Measurements from ENCODE around the gene SRP72.
"Not testable (repeated sequence)": the region's sequence is repeated elsewhere in the genome, so short reads cannot be mapped to it uniquely, and the experiment has no call there.

The SRP72 gene, protein sequence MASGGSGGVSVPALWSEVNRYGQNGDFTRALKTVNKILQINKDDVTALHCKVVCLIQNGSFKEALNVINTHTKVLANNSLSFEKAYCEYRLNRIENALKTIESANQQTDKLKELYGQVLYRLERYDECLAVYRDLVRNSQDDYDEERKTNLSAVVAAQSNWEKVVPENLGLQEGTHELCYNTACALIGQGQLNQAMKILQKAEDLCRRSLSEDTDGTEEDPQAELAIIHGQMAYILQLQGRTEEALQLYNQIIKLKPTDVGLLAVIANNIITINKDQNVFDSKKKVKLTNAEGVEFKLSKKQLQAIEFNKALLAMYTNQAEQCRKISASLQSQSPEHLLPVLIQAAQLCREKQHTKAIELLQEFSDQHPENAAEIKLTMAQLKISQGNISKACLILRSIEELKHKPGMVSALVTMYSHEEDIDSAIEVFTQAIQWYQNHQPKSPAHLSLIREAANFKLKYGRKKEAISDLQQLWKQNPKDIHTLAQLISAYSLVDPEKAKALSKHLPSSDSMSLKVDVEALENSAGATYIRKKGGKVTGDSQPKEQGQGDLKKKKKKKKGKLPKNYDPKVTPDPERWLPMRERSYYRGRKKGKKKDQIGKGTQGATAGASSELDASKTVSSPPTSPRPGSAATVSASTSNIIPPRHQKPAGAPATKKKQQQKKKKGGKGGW

DNA sequence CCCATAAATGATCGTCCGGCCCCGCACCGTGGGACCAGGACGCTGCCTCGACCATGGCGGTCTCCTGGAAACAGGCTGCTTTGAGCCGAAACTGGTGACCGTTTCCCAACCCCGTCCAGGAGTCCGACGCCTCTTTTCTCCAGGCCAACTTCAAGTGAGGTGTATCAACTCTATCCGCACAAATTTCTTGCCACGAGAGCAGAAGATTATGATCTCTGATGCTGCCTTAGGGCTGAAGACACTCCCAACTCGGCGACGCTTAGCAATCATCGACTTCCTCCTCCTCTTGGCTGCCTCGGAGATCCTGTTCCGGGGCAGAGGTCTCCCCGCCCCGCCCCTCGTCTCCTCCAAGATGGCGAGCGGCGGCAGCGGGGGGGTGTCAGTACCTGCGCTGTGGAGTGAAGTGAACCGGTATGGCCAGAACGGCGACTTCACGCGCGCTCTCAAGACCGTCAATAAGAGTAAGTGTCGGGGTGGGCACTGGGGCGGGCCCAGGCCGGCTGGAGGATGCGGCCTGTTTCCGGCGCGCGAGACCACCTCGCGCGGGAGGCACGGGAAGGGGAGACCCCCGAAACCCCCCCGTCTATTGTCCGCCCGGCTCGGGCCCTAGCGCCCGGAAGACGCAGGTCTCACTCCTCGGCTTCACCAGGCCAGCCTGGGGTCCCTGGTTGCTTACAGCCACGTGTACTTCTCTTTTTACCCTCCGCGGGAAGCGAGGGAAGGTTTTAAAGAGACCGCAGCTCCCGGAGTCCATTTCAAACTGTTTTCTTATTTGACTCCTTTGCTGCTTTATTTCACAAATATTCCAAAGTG is at the start of gene SRP72:
Gene SRP72, plus strand, starts transcription at position 334 of the 813 bp plus-strand sequence. Its CDS starts 19 bp downstream, at position 353.
- no peak for FAIRE-seq

DNA sequence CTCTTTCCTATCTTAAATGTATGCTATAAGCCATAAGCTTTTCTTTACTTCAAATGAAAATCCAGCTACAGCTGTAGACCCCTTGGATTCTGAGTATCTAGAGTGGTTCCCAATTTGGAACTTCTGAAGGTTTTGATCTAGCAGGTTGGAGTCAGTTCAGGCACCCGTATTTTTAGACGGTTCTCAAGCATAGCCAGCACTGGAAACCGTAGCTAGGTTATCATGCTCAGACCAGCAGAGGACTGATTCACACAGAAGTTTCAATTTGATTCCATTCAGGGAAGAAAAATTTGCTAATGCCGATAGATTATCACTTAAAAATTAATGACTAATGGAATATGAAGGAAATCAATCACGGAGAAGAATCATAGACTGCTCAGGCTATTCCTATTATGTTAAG is 43.2 kb upstream of the SRP72 start:
- FAIRE-seq, result no peak

DNA sequence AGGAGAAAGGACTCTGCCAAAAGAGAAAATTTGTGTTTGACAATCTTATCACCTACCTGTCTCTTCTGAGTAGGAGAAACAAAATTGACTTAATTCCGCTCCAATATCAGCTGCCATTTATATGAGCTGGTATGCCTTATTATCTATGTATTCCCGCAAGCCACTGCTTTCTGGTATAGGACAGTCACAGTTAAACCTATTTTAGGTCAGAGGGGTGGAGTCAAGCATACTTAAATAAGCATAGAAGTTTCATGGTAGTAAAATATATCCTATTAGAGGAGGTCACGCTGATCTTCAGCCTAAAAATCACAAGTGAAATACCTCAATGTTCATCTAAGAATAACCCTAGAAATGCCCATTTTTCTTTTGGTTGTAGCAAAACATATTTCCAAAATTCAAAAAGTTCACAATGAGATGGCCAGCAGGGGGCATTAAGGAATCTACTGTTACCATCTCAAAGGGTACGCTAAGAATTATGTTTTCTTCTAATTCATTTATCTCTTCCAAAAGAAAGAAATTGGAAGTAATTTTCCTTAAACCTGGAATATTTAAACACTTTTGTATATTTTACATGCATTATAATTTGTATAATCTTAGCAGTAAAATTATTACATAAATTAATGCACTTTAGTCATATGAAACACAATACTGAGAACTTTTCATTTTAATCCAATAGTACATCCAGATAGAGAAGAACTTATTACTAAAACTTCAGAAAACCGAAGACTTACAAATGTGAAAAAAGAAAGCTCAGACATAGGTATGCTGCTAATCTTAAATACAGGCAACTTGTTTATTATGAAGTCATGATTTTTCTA is 42.5 kb upstream of the SRP72 start:
- peak; percentile 49 for FAIRE-seq

DNA sequence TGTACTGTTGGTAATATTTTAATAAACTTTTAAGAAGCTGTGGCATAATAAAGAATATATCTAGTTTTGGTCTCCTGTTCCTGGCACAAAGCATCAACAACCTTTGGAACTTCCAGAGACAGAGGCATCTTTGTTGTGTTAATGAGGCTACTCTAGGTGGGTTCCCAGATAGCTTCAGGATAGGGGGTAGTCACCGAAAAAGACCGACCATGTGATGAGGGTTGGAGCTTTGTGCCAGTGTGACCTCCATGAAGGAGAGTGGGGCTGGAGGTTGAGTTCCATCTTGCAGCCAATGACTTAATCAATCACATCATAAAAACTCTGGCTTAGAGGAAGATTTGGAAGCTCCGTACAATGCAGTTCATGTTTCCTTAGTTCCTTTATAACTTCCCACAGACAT is 41.9 kb upstream of the SRP72 start:
- FAIRE-seq, result no peak

DNA sequence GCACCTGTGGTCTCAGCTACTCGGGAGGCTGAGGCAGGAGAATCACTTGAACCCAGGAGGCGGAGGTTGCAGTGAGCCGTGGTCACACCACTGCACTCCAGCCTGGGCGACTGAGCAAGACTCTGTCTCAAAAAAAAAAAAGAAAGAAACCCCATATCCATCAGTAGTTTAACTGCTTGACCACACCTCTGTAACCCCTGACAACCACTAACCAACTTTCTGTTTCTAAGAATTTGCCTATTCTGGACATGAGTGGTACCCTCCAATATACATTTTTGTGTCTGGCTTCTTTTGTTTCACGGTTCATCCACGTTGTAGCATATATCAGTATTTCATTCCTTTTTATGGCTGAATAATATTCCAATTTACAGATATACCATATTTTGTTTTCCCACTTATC is 41.1 kb upstream of the SRP72 start:
- no peak for FAIRE-seq

DNA sequence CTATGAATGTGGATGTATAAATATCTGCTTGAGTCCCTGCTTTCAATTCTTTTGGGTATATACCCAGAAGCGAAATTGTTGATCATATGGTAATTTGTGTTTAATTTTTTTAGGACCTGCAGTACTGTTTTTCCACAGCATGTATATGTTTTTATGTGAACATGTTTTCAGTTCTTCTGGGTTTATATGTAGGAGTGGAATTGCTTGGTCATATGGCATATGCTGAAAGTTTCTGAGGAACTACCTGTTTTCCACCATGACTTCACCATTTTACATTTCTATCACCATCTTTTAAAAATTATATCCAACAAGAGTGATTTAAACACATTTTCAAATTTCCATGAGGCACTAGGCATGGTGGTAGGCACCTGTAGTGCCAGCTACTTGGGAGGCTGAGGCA is 40.2 kb upstream of the SRP72 start:
- FAIRE-seq, result no peak

DNA sequence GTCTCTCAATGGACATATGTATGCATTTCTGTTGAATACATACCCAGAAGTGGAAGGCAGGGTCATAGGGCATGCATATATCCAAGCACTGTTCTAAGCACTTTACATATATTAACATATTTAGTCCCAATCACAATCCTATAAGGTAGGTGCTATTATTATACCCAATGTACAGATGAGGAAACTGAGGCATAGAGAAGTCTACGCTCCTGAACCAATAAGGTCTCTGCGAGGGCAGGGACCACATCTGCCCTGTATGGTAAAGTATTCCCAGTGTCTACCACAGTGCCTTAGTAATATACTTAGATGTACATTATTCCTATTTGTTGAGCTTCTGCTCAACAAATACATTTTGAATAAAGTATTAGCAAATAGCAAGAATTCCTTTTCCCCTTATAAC is 37.2 kb upstream of the SRP72 start:
- FAIRE-seq, result no peak

DNA sequence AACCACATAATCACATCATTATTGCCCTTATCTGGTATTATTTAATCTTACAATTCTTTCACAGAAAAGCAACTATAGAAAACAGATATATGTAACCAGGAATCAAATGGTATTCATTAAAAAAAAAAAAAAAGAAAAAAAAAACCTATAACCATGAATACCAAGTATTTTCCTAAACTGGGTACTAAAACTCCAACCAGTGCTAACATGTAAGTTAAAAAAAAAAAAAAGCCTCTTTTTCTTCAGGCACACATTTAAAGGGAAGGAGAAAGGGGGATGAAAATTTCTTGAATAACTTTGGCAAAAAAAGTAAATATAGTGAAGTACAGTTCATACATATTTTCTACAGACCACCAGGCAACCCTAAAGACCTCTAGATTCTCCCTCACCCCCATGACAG is 34.1 kb upstream of the SRP72 start:
- FAIRE-seq, result no peak

DNA sequence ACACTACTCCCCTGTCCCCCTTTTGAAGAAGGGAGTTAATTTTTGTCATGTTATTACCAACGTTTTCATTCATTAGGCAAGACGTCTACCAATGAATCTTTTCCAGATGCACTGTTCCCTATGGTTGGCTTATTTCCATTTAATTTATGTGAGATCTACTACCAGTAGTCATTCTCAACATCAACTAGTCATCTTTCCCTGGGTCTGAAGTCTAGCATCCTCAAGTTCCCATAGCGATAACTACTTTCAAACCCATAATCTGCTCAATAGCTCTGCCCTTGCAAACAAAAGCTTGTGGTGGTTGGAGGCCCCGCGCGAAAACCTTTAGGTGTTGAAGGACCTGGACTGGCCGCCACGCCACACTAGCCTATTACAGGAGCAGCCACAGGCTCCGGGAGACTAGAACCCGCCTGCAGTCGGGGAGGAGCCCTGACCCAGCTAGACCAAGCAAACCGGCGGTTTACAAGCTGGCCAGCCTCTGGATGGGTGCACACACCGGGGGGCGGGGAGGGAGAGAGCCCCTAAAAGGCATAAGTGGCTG is 32.7 kb upstream of the SRP72 start:
- no peak for FAIRE-seq

DNA sequence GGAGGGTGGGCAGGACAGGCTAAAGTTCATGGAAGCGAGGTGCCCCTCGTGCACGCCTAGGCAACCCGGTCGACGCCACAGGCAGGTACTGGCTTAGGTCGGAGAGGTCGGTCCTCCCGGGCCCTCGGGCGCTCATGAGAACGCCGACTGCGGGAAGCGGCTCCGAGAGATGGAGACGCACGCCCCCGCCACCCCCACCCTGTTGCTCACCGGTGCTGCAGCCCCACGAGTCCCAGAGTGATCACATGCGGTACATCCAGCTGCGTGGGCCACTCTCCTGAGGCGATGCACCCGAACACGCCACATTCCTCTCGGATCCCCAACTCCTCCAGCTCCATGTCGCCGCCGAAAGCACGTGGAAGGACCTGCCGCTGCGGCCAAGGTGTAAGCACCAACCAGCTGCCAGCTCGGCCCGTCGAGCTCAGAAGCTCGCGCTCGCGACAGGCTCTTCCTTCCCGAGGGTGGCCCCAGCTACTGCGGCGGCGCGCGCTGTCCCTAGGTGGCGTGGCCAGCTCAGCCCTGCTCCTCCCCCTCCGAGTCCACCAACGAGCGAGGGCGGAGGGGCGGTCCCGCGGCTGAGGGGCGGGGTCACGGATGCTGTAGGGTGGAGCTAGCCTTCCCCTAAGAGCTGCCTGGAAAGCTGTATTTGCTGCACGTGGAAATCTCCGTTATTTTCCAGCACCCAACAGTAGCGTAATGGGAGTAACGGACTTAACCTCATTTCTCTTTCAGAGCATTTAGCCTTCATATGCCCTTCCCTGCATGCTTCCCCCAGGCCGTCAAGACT is 32.1 kb upstream of the SRP72 start, which contains the start of gene PPAT:
Gene PPAT, minus strand, starts transcription at position 476 of the 787 bp plus-strand sequence. Its CDS starts 138 bp downstream, at position 338.
- no peak for FAIRE-seq

DNA sequence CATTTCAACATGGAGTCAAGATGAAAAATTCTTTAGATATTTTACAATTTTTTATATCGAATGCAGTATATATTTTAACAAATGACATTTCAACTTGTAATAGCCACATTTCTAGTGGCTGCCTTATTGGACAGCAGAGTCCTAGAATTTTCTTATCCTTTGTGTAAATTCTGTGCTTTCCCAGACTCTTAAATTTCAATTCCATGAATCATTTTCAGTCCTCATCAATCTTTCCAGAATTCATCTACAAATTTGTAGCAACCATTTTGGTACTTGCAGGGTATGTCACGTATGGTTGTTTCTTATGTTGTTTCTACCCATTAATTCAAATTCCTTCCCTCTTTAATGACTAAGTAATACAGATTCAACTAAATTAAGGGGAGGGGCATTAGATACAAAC is 28.7 kb upstream of the SRP72 start:
- no peak for FAIRE-seq

DNA sequence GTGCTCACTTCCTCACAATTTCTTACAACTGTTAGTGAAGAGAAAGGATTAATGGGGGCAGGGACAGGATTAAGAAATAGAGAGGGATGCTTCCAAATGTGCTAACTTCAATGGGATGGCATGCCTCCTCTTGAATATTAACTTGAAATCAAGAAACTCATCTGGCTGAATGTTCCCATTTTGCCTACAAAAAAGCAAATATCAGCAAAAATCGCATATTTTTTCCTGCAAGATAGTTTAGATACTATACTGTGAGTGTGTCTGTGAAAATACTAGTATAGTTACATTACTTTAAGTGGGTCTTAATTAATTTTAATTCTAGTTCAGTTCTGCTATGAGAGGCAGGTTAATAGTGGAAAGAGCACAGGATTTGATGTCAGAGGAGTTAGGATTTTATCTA is 26.4 kb upstream of the SRP72 start:
- no peak for FAIRE-seq

DNA sequence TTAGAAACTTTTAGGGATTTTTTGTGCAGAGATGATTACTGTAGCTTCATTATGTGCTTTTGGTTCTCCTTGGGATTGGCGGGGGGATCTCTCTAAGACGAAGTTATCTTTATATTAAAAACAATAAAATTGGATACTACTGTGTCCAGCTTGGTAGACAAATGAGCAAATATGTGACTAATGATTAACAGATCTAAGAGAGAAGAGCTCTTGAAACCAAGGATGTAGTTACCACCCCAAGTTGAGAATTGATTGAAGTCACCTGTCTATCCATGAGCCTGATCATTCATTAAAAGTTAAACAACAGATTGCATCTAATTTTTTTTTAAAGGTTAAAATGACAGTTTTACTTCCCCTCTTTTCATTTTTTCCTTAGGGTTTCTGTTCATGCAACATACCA is 22.7 kb upstream of the SRP72 start:
- no peak for FAIRE-seq

DNA sequence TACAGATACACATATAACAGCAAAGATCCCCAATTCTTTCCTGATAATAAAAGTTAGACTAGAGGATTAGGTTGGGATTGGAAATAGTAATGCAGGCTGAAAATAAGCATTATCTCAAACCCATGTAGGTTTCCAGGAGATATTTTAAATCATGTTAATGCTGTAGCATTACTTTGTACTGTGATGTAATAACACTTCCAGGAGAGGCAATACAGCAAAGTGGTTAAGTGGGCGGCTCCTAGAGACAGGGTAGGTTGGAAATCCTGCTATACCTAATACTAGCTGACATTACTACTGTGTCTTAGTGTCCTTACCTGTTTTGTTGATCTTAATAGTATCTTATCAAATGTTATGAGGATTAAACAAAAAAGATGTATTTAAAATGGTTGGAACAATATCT is 21.7 kb upstream of the SRP72 start:
- no peak for FAIRE-seq

DNA sequence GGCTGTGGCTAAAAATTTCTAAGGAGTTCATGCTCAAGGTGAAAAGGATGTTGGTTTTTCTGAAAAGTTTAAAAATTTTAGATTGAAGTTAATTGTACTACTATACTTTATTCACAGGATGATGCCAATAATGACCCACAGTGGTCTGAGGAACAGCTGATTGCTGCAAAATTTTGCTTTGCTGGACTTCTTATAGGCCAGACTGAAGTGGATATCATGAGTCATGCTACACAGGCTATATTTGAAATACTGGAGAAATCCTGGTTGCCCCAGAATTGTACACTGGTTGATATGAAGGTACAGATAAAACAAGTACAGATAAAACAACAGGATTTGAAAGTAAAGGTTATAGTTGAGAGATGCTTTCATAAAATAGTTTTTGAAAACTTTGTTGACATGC is 19.1 kb upstream of the SRP72 start:
- FAIRE-seq, result no peak

DNA sequence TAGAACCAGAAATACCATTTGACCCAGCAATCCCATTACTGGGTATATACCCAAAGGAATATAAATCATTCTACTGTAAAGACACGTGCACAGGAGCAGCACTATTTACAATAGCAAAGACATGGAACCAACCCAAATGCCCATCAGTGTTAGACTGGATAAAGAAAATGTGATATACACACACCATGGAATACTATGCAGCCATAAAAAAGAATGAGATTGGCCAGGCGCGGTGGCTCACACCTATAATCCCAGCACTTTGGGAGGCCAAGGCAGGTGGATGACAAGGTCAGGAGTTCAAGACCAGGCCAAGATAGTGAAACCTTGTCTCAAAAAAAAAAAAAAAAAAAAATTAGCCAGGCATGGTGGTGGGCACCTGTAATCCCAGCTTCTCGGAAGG is 17.9 kb upstream of the SRP72 start:
- not testable (repeated sequence) for FAIRE-seq

DNA sequence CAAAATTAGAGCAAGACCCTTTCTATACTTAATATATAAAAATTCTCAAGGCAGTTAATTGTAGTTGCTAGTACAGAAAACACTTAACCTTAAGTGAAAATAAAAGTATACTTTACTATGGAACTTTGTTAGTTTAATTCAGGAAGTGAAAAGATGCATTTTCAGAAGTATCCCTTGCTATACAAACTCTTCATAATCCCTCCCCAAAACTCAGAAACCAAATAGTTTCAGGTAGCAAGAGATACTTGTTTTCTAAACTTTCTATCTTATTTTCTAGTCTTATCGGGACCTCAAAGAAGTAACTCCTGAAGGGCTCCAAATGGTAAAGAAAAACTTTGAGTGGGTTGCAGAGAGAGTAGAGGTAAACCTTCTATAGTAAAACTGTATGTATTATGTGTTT is 17.1 kb upstream of the SRP72 start:
- no peak for FAIRE-seq

DNA sequence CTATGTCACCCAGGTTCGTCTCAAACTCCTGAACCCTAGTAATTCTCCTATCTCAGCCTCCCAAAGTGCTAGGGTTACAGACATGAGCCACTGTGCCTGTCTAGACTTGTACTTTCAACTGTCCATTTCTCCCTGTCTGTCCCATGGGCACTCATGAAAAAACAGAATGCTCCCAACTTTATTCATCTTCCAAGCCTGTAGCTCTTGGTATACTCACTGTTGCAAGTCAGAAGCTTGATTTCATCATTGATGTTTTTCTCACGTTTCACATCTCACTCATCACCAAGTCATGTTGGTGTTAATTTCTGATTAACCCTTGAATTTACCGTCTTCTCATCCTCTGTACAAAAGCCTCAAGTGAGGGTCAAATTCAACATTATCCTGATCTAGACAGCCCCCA is 7.3 kb upstream of the SRP72 start:
- FAIRE-seq, result no peak

DNA sequence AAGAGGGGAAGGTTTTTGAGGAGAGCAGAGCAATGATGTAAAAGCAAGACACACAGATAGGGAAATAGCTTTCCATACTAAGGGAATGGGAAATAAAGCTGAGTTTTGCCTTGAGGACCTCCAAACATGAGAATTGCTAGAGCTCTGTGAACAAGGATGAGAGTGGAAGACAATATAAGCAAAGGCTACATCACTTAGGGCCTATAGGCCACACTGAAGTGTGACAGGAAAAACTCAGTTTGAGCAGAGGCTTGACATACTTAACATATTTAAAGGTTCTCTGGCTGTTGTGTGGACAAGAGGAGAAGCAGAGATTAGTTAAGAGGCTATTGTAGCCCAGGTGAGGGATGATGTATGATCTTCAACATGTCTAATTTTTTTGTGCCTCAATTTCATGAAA is 5.3 kb upstream of the SRP72 start:
- FAIRE-seq, result no peak

DNA sequence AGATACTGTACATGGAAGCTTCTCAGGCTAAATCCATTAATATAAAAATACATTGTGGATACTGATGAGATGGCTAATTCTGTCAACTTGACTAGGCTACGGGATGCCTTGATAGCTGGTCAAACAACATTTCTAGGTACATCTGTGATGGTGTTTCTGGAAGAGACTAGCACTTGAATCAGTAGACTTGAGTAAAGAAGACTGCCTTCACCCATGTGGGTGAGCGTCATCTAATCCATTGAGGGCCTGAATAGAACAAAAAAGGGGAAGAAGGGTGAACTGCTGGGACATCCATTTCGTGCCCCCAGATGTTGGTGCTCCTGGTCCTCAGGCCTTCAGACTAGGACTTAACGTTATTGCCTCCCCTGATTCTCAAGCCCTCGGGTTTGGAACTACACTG is 3.7 kb upstream of the SRP72 start:
- FAIRE-seq, result no peak

DNA sequence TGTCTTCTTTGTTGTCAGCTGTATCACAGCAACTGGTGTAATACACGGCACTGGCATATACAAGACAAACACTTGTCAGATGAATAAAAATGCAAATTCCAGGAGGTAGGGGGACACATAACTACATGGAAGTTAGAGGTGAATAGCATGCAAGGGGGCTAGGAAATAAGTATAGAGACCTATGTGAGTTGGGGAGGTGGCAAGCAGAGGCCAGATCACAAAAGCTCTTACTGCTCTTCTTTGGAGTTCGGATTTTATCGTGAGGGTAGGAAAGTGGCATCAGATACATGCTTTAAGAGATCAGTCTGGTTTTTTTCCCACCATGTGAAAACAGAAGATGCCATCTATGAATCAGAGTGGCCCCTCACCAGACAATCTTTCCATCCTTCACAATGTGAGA is 2.8 kb upstream of the SRP72 start:
- no peak for FAIRE-seq
